ENCODE results near the gene GPT2.

DNA sequence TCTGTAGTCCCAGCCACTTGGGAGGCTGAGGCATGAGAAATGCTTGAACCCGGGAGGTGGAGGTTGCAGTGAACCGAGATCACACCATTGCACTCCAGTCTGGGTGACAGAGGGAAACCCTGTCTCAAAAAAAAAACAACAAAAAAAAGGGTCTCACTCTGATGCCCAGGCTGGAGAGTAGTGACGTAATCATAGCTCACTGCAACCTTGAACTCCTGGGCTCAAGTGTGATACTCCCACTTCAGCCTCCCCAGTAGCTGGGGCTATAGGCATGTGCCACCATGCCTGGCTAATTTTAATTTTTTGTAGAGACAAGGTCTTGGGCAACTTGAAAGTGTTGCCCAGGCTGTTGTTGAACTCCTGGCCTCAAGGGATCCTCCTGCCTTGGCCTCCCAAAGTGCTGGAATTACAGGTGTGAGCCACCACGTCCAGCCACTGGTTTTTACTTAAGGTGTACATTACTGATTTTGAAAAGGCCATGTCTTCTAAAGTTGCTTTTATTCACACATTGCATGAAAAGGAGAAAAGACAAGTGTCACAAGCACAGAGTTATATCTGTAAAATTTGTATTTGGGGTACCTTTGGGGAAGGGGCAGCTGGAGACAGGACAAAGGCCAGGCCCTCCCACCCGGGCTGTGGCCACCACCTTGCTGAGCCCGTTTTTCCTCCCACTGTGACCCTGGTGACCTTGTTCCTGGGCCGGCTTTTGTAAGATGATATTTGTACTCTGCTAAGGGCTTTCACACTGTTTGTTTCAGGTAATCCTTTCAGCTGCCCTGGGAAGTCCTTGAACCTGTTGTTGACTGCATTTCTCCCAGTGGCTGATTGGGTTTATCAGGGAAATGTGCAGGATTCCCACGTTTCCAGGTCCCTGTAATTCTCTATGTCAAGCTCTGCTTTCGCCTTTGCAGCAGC lies 11.5 kb downstream of the GPT2 start:
- TF ChIP-seq POLR2AphosphoS5 (IDR thresholded peaks at IDR 0.05; ENCODE audit: low read depth, low read length) = no peak
- TF ChIP-seq, protein P1, sequence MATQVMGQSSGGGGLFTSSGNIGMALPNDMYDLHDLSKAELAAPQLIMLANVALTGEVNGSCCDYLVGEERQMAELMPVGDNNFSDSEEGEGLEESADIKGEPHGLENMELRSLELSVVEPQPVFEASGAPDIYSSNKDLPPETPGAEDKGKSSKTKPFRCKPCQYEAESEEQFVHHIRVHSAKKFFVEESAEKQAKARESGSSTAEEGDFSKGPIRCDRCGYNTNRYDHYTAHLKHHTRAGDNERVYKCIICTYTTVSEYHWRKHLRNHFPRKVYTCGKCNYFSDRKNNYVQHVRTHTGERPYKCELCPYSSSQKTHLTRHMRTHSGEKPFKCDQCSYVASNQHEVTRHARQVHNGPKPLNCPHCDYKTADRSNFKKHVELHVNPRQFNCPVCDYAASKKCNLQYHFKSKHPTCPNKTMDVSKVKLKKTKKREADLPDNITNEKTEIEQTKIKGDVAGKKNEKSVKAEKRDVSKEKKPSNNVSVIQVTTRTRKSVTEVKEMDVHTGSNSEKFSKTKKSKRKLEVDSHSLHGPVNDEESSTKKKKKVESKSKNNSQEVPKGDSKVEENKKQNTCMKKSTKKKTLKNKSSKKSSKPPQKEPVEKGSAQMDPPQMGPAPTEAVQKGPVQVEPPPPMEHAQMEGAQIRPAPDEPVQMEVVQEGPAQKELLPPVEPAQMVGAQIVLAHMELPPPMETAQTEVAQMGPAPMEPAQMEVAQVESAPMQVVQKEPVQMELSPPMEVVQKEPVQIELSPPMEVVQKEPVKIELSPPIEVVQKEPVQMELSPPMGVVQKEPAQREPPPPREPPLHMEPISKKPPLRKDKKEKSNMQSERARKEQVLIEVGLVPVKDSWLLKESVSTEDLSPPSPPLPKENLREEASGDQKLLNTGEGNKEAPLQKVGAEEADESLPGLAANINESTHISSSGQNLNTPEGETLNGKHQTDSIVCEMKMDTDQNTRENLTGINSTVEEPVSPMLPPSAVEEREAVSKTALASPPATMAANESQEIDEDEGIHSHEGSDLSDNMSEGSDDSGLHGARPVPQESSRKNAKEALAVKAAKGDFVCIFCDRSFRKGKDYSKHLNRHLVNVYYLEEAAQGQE (IDR thresholded peaks at IDR 0.05; ENCODE audit: insufficient read depth in 1 of 2, low read depth in 2 of 2, low read length in 2 of 2) = no peak
- TF ChIP-seq TAF1 (IDR thresholded peaks at IDR 0.05; ENCODE audit: borderline replicate concordance, insufficient read depth, low read length) = no peak
- no peak for TF ChIP-seq SIN3A (IDR thresholded peaks at IDR 0.05; ENCODE audit: borderline replicate concordance, insufficient read depth, low read length)
- TF ChIP-seq FOXP2 (optimal IDR thresholded peaks at IDR 0.05; ENCODE audit: borderline replicate concordance, extremely low read depth, extremely low read length, insufficient read depth) = no peak

Measured in PFSK-1 (cell line).